ENCODE measurements around the gene TMEM179B.
"Not testable (repeated sequence)": the region's sequence is repeated elsewhere in the genome, so short reads cannot be mapped to it uniquely, and the experiment has no call there.

The TMEM179B gene

GRCh38 chr11:62810748-62811147, 23.5 kb downstream of the TMEM179B start:
- TF ChIP-seq CTBP1 (IDR thresholded peaks at IDR 0.05; ENCODE audit: borderline replicate concordance) = no peak
- TF ChIP-seq PKNOX1 (IDR thresholded peaks at IDR 0.05) = no peak
- TF ChIP-seq SP1 (IDR thresholded peaks at IDR 0.05) = no peak
- no peak for TF ChIP-seq FOXK2 (IDR thresholded peaks at IDR 0.05)
- TF ChIP-seq BHLHE40 (IDR thresholded peaks at IDR 0.05; ENCODE audit: borderline replicate concordance) = no peak
- TF ChIP-seq NFRKB (IDR thresholded peaks at IDR 0.05) = no peak
- no peak for TF ChIP-seq FOXA1 (IDR thresholded peaks at IDR 0.05)
- no peak for TF ChIP-seq SUZ12 (IDR thresholded peaks at IDR 0.05)
- TF ChIP-seq ELF4 (IDR thresholded peaks at IDR 0.05) = no peak
- no peak for TF ChIP-seq ZNF384 (IDR thresholded peaks at IDR 0.05)
- no peak for TF ChIP-seq TARDBP (IDR thresholded peaks at IDR 0.05)
- no peak for TF ChIP-seq ARNT (IDR thresholded peaks at IDR 0.05)
- no peak for TF ChIP-seq FOXM1 (IDR thresholded peaks at IDR 0.05; ENCODE audit: borderline replicate concordance)
- no peak for TF ChIP-seq L3MBTL2 (conservative IDR thresholded peaks at IDR 0.05)
- no peak for TF ChIP-seq LEF1 (IDR thresholded peaks at IDR 0.05; ENCODE audit: borderline replicate concordance)
- TF ChIP-seq HDGF (IDR thresholded peaks at IDR 0.05; ENCODE audit: borderline replicate concordance) = no peak
- ChIA-PET CTCF (no interaction called here), POLR2A (interaction anchor here (1.2 to 1.5 kb wide), 3 partner anchors 31 to 237 kb away, joined by 3 to 5 read pairs (median 3); partner anchors contain the start of genes EEF1G and ZBTB3)
- no peak for DNase-seq (ENCODE audit: extremely low spot score)

- DNase-seq (ENCODE audit: extremely low spot score) = no peak
- POLR2A ChIA-PET = interaction anchor here (1.2 to 1.5 kb wide), 4 partner anchors 30 to 238 kb away, joined by 3 to 5 read pairs (median 4); partner anchors contain the start of genes EEF1G and ZBTB3
- TF ChIP-seq ZNF384 (IDR thresholded peaks at IDR 0.05) = no peak
- no peak for TF ChIP-seq NFRKB (IDR thresholded peaks at IDR 0.05)
- TF ChIP-seq ELF4 (IDR thresholded peaks at IDR 0.05) = no peak
- no peak for TF ChIP-seq LEF1 (IDR thresholded peaks at IDR 0.05; ENCODE audit: borderline replicate concordance)
- TF ChIP-seq ARNT (IDR thresholded peaks at IDR 0.05) = no peak
- no peak for TF ChIP-seq FOXK2 (IDR thresholded peaks at IDR 0.05)
- no peak for TF ChIP-seq SUZ12 (IDR thresholded peaks at IDR 0.05)
- TF ChIP-seq FOXA1 (IDR thresholded peaks at IDR 0.05) = no peak
- TF ChIP-seq FOXM1 (IDR thresholded peaks at IDR 0.05; ENCODE audit: borderline replicate concordance) = no peak
- no peak for TF ChIP-seq L3MBTL2 (conservative IDR thresholded peaks at IDR 0.05)
- TF ChIP-seq SP1 (IDR thresholded peaks at IDR 0.05) = no peak
- no peak for TF ChIP-seq PKNOX1 (IDR thresholded peaks at IDR 0.05)
- TF ChIP-seq TARDBP (IDR thresholded peaks at IDR 0.05) = no peak
- no peak for TF ChIP-seq CTBP1 (IDR thresholded peaks at IDR 0.05; ENCODE audit: borderline replicate concordance)
- no peak for TF ChIP-seq HDGF (IDR thresholded peaks at IDR 0.05; ENCODE audit: borderline replicate concordance)
- no peak for TF ChIP-seq BHLHE40 (IDR thresholded peaks at IDR 0.05; ENCODE audit: borderline replicate concordance)
- CTCF ChIA-PET = no interaction called here
Observed at GRCh38 chr11:62811659-62812058, 24.5 kb downstream of the TMEM179B start.

- no peak for TF ChIP-seq L3MBTL2 (conservative IDR thresholded peaks at IDR 0.05)
- TF ChIP-seq NFRKB (IDR thresholded peaks at IDR 0.05) = no peak
- POLR2A ChIA-PET = interaction anchor here (0.7 to 2.0 kb wide), 4 partner anchors 13 to 62 kb away, joined by 3 to 10 read pairs (median 3); partner anchors contain the start of gene ZBTB3
- DNase-seq (ENCODE audit: extremely low spot score) = no peak
- CTCF ChIA-PET = no interaction called here
Observed at GRCh38 chr11:62816557-62816956, 29.4 kb downstream of the TMEM179B start.

GRCh38 chr11:62817129-62817528, 29.9 kb downstream of the TMEM179B start:
- ChIA-PET CTCF (no interaction called here), POLR2A (interaction anchor here (0.9 to 2.0 kb wide), 3 partner anchors 24 to 63 kb away, joined by 3 to 10 read pairs (median 3); partner anchors contain the start of gene ZBTB3)
- DNase-seq (ENCODE audit: extremely low spot score) = no peak
- no peak for TF ChIP-seq HDGF (IDR thresholded peaks at IDR 0.05; ENCODE audit: borderline replicate concordance)
- TF ChIP-seq ZNF384 (IDR thresholded peaks at IDR 0.05) = no peak
- TF ChIP-seq SP1 (IDR thresholded peaks at IDR 0.05) = no peak
- no peak for TF ChIP-seq TARDBP (IDR thresholded peaks at IDR 0.05)
- TF ChIP-seq NFRKB (IDR thresholded peaks at IDR 0.05) = no peak
- no peak for TF ChIP-seq LEF1 (IDR thresholded peaks at IDR 0.05; ENCODE audit: borderline replicate concordance)
- TF ChIP-seq FOXA1 (IDR thresholded peaks at IDR 0.05) = no peak

- CTCF ChIA-PET = interaction anchor here (1.0 to 1.1 kb wide), 2 partner anchors 17 to 38 kb away, joined by 3 read pairs; no protein-coding TSS in a partner anchor
- TF ChIP-seq SP1 (IDR thresholded peaks at IDR 0.05) (no peak), FOXM1 (IDR thresholded peaks at IDR 0.05; ENCODE audit: borderline replicate concordance) (no peak), HDGF (IDR thresholded peaks at IDR 0.05; ENCODE audit: borderline replicate concordance) (no peak), ELF4 (IDR thresholded peaks at IDR 0.05) (no peak), ARNT (IDR thresholded peaks at IDR 0.05) (no peak), FOXK2 (IDR thresholded peaks at IDR 0.05) (no peak), SUZ12 (IDR thresholded peaks at IDR 0.05) (no peak), FOXA1 (IDR thresholded peaks at IDR 0.05) (no peak), LEF1 (IDR thresholded peaks at IDR 0.05; ENCODE audit: borderline replicate concordance) (no peak), BHLHE40 (IDR thresholded peaks at IDR 0.05; ENCODE audit: borderline replicate concordance) (no peak), PKNOX1 (IDR thresholded peaks at IDR 0.05) (no peak), L3MBTL2 (conservative IDR thresholded peaks at IDR 0.05) (no peak), ZNF384 (IDR thresholded peaks at IDR 0.05) (no peak), TARDBP (IDR thresholded peaks at IDR 0.05) (no peak), CTBP1 (IDR thresholded peaks at IDR 0.05; ENCODE audit: borderline replicate concordance) (no peak)
- DNase-seq (ENCODE audit: extremely low spot score) = no peak
- POLR2A ChIA-PET = interaction anchor here (0.7 to 1.8 kb wide), 2 partner anchors 17 to 97 kb away, joined by 3 to 12 read pairs; partner anchors contain the start of gene HNRNPUL2
Observed at GRCh38 chr11:62823677-62824076, 36.5 kb downstream of the TMEM179B start.

GRCh38 chr11:62828130-62828529, 40.9 kb downstream of the TMEM179B start:
- DNase-seq (ENCODE audit: extremely low spot score) = not testable (repeated sequence)
- POLR2A ChIA-PET = interaction anchor here (2.5 to 3.4 kb wide), 2 partner anchors 12 to 22 kb away, joined by 10 to 28 read pairs; partner anchors contain the start of genes NXF1 and WDR74
- CTCF ChIA-PET = interaction anchor here (1.4 kb wide), 1 partner anchor 42 kb away, joined by 3 read pairs; no protein-coding TSS in a partner anchor

Measured in HEK293T (cell line).